Measurements from ENCODE around the gene NUTM2D.
"Not testable (repeated sequence)": the region's sequence is repeated elsewhere in the genome, so short reads cannot be mapped to it uniquely, and the experiment has no call there.

Gene NUTM2D

DNA sequence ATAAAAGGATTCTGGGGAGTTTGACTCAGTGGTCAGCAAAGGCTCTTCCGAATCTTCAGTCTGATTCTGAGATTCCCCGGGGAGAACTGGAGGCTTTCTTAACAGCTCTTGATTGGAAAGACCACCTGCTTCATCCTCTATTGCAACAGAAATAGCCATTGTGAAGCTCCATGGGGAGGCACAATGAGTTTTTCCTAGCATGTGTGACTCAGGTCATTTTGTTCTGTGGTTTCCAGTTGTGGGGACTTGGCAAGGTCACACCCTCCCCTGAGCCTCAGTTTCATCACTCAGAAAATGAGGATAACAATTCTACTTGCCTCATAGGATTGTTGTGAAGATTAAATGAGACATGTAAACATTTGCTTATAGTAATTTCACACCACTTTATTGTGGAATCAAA, 38.7 kb downstream of the NUTM2D start:
- not testable (repeated sequence) for H3K27me3 Mint-ChIP-seq; H3K27ac Mint-ChIP-seq; H3K36me3 Mint-ChIP-seq; H3K9me3 Mint-ChIP-seq; DNase-seq (ENCODE audit: low spot score in 2 of 2); ATAC-seq (ENCODE audit: low read depth); H3K4me3 Mint-ChIP-seq; H3K4me1 Mint-ChIP-seq

DNA sequence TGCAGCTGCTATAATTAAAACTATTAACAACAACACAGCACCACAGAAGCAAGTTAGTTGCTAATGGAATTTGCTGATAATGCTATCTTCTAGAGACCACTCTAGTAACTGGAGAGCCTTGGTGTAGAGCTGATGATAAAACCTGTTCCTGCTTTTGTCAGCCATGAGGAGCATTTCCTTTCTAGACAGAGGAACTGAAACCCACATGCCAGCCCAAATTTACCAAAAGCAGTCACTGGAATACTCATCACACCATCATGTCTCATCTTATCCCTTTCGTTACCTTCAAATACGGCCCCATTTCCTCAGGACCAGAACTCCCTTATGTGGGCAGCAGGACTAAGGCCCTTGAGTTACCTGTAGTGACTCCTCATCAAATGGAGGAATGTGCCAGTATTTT, 40.9 kb downstream of the NUTM2D start:
- not testable (repeated sequence) for H3K4me3 Mint-ChIP-seq; DNase-seq (ENCODE audit: low spot score in 2 of 2); H3K27me3 Mint-ChIP-seq; H3K27ac Mint-ChIP-seq; H3K36me3 Mint-ChIP-seq; H3K4me1 Mint-ChIP-seq; H3K9me3 Mint-ChIP-seq
- peak; percentile 63 for ATAC-seq (ENCODE audit: low read depth)

DNA sequence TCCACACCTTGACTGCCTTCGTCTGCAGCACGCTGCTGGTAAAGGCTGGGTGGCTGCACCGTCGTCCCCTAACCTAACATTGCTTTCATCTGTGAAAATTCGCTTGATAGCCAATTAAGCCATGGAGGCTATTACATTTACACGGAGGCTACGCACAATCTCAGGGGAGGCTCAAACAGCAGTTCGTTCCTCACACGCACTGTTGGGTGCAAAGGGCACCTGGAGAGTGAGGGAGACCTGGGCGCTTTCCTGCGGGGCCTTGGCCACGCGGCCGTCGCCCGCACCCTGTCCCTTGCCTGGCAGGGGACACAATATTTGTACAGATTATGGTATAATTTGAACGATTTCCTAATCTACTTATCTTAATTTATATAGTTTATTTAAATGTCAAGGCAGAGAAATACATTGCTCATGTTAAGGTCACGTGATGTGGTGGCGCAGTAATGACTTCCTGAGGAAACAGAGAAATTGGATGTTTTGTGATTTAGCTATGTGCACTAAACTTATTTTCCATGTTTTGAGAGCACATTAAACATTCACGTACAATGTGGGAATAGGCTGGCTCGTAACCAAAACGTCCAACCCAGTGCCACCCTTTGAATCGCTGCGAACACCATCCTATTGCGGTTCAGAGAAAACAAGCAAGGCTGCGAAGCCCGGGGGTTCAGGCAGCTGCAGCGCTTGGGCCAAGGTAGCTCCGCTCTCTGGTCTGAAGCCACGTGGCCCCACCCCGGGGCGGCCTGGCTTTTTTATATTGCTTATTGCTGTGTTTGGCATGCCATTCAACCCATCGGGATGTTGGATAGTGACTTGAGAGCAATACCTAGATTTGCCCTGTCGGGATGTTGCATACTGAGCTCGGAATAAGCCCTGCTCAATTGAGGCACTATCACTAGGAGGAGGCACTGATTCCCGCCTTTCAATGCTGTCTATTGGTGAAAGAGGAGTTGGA, 50.2 kb downstream of the NUTM2D start:
- not testable (repeated sequence) for H3K27ac Mint-ChIP-seq; H3K9me3 Mint-ChIP-seq; H3K36me3 Mint-ChIP-seq; DNase-seq (ENCODE audit: low spot score in 2 of 2); H3K27me3 Mint-ChIP-seq; H3K4me1 Mint-ChIP-seq
- peak overlapping the region; percentile 50 for H3K4me3 Mint-ChIP-seq
- peak; percentile 56 for ATAC-seq (ENCODE audit: low read depth)

DNA sequence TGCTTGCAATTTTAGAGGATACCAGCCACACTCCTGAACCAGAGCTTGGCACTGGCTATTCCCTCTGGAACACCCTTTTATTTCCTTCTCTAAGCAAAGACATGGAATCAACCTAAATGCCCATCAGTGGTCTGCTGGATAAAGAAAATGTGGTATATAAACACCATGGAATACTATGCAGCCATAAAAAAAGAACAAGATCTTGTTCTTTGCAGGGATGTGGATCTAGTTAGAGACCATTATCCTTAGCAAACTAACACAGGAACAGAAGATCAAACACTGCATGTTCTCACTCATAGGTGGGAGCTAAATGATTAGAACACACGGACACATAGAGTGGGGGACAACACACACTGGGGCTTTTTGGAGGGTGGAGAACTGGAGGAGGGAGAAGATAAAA, 56.4 kb downstream of the NUTM2D start:
- DNase-seq (ENCODE audit: low spot score in 2 of 2); H3K4me1 Mint-ChIP-seq; H3K27me3 Mint-ChIP-seq; H3K36me3 Mint-ChIP-seq; H3K9me3 Mint-ChIP-seq; H3K27ac Mint-ChIP-seq; ATAC-seq (ENCODE audit: low read depth); H3K4me3 Mint-ChIP-seq: not testable (repeated sequence)

Measured in memory B cell (primary cell).